Fibroblast of pulmonary artery (primary cell): ENCODE data around the gene SLC5A11.

Experiments
- DNase-seq: peaks from one replicate; pipeline ENCODE4 v3.0.0-alpha.2; 2010; ENCODE audit warnings: low read depth
- H3K4me3 ChIP-seq: replicated peaks from 2 replicates; pipeline ENCODE4 v1.5.1; 2011; ENCODE audit warnings: low read depth, mild to moderate bottlenecking, control low read depth, low read length, moderate library complexity
- TF ChIP-seq, protein P1 (sequence below): IDR thresholded peaks from 2 replicates; pipeline ENCODE4 v1.5.1; 2011; ENCODE audit warnings: mild to moderate bottlenecking, control low read depth, low read length, inconsistent platforms; ENCODE audit errors: missing control alignments

The SLC5A11 gene

GRCh38 chr16:24906901-24907300, 61.1 kb downstream of the SLC5A11 start:
- TF ChIP-seq, protein P1, sequence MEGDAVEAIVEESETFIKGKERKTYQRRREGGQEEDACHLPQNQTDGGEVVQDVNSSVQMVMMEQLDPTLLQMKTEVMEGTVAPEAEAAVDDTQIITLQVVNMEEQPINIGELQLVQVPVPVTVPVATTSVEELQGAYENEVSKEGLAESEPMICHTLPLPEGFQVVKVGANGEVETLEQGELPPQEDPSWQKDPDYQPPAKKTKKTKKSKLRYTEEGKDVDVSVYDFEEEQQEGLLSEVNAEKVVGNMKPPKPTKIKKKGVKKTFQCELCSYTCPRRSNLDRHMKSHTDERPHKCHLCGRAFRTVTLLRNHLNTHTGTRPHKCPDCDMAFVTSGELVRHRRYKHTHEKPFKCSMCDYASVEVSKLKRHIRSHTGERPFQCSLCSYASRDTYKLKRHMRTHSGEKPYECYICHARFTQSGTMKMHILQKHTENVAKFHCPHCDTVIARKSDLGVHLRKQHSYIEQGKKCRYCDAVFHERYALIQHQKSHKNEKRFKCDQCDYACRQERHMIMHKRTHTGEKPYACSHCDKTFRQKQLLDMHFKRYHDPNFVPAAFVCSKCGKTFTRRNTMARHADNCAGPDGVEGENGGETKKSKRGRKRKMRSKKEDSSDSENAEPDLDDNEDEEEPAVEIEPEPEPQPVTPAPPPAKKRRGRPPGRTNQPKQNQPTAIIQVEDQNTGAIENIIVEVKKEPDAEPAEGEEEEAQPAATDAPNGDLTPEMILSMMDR = no peak
- DNase-seq = no peak

GRCh38 chr16:24908716-24909115, 63.0 kb downstream of the SLC5A11 start:
- no peak for DNase-seq
- TF ChIP-seq, protein P1 = no peak
- H3K4me3 ChIP-seq = no peak overlapping the region

More at GRCh38 chr16:24906901-24907300, 61.1 kb downstream of the SLC5A11 start:
- no peak overlapping the region for H3K4me3 ChIP-seq

DNA sequence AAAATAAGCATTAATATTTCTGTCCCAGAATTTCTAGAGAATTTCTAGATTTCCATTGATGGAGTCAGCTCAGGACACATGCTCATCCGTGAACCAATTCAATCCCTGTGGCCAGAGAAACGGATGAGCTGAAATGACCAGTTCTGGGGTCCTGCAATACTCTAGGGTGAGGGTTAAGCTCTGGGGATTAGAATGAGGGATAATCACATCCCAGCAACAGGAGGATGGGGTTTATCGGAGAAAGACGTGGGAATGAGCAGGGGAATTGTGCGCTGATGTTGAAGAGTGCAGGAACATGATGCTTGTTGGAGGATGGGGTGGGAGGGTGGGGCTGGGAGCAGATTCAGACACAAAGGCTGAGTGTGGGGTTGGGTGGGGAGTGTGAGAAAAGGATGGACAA, 64.1 kb downstream of the SLC5A11 start:
- H3K4me3 ChIP-seq = no peak overlapping the region
- TF ChIP-seq, protein P1 = no peak

DNA sequence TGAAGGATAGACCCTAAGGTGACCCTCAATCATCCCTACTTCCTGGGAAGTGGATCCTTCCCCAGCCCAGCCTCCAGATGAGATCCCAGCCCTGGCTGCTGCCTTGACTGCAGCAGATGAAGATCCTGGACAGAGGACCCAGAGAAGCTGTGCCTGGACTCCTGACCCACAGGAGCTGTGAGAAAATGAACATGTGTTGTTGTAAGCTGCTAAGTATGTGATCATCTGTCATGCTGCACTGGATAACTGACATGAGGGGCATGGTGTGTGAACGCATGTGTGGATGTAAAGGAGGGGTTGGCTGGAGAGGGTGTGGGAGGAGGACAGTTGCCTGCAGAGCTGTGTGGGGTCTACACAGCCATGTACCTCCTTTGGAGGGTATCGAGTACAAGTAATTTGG, 69.3 kb downstream of the SLC5A11 start:
- DNase-seq = no peak
- TF ChIP-seq, protein P1 = no peak
- no peak overlapping the region for H3K4me3 ChIP-seq

More for the DNA sequence above, 64.1 kb downstream of the SLC5A11 start:
- no peak for DNase-seq

DNA sequence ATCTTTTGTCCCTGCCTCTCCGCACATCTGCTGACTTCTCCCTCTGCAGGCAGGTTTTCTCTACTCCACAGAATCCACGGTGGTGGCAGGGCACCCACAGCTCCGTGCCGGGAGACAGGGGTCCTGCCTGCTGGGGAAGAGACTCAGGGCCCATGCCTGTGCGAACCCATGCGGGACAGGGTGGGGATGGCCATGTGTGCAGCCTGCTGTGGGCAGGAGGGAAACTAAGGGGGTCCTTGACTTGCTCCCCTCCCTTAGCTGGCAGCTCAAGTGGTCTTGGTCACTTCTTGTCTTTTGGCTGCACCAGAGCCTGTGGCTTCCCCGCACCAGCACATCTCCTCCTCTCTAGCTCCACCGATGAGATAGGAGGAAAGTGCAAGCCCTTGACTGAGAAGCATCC, 69.8 kb downstream of the SLC5A11 start:
- TF ChIP-seq, protein P1 = no peak
- DNase-seq = no peak
- no peak overlapping the region for H3K4me3 ChIP-seq

DNA sequence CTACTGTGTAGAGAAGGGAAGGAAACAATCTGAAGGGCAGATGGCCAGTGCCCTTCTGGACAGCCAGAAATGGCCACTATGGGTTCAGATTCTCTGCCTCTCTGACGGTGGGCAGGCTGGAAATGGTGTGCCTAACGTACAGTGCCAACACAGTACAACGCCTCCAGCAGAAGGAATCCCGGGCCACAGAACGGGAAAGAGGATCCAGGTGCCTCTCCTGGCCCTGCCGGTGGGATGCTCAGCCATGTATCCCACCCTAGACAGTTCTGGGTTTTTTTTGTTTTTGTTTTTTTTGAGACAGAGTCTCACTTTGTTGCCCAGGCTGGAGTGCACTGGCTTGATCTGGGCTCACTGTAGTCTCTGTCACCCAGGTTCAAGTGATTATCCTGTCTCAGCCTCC, 71.5 kb downstream of the SLC5A11 start:
- no peak overlapping the region for H3K4me3 ChIP-seq
- DNase-seq = no peak
- TF ChIP-seq, protein P1 = no peak

DNA sequence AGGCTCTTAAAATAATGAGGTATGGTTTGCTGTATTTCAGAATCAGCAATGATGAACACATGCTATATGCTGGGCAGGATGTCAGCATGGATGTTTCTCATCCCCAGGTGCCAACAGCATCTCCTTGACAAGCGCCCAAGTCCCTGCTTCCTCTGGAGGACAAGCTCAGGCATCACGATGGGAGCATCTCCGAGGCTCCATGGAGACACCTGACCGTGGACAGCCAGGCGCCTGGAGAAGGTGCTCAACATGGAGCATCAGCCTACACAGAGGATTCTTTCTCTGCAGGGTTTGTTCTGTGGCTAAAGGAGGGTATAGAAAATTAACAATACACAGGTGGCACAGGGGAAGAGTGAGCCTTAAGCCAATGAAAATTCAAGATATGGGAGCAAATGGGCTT, 72.1 kb downstream of the SLC5A11 start:
- DNase-seq = no peak
- TF ChIP-seq, protein P1 = no peak
- H3K4me3 ChIP-seq = no peak overlapping the region
